ENCODE results near the gene SMIM36. TPM values are rescaled to one million over a fixed set of nuclear protein-coding genes. Genes with fewer than 3 reads are reported as not detected.

SMIM36 gene
- total and polyA plus RNA-seq, 2 experiments from 2014 or later, result not detected

DNA sequence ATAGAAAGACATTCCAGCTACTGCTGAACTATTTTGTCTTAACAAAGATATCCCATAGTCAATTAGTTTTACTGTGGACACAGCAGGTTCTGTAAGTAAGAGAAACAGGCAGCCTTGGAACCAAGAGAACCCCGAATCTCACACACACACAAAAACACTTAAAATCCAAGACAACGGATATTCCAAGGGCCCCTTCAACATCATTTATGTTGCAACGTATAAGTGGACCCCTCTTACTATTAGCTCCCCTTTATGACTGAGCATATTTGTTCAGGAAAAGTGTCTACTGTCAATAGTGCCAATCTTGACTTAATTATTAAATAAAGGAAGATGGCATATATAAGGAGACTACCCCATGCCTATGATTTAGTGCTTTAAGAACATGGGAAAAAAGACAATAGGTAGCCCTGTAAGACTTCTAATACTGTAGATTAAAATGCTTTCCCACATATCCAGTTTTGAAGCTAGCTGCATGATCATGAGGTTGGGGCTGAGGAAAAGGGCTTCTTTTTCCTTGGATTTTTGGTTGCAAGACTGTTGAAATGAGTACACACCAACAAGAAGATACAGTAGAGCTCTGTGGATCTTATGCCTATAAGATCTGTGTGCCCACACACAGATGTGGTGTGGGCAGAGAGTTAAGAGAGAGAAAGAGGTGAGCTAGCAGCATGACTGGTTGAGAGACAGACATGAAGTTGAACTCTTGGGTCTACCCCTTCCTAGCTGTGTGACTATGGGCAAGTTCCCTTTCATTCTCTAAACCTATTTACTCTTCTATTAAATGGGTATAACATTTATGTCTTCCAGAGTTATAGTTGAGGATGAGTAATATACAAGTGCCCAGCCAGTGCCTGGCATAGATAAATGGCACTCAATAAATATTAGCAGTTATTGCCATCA lies 92.6 kb downstream of the SMIM36 start:
- no peak overlapping the region for H2AFZ ChIP-seq
- no peak for TF ChIP-seq EZH2phosphoT487 (IDR thresholded peaks at IDR 0.05; ENCODE audit: low read depth, severe bottlenecking, unreplicated experiment)
- TF ChIP-seq EZH2 (IDR thresholded peaks at IDR 0.05; ENCODE audit: borderline replicate concordance), result no peak
- DNase-seq (ENCODE audit: low spot score), result no peak
- peaks cover 71% of the 10 kb centered on the region for H3K79me2 ChIP-seq
- H3K4me2 ChIP-seq, result no peak overlapping the region
- no peak overlapping the region for H3K4me3 ChIP-seq
- no peaks in the 10 kb centered on the region for H3K9me3 ChIP-seq (ENCODE audit: low read depth)
- no peaks in the 10 kb centered on the region for H3K27me3 ChIP-seq
- H3K4me1 ChIP-seq (ENCODE audit: insufficient read depth), result peaks cover 4% of the 10 kb centered on the region
- H3K9me2 ChIP-seq (replicated peaks; ENCODE audit: insufficient read depth), result no peaks in the 10 kb centered on the region
- no peaks in the 10 kb centered on the region for H3K36me3 ChIP-seq (replicated peaks; ENCODE audit: insufficient read depth, low read depth)
- no peak overlapping the region for H3K27ac ChIP-seq
- H4K20me1 ChIP-seq (ENCODE audit: insufficient read depth, poor library complexity, severe bottlenecking), result no peaks in the 10 kb centered on the region
- 95% methylated on average over 3 of the region's 3 CpGs for WGBS (ENCODE audit: low lambda C conversion rate, missing lambda C conversion rate)

DNA sequence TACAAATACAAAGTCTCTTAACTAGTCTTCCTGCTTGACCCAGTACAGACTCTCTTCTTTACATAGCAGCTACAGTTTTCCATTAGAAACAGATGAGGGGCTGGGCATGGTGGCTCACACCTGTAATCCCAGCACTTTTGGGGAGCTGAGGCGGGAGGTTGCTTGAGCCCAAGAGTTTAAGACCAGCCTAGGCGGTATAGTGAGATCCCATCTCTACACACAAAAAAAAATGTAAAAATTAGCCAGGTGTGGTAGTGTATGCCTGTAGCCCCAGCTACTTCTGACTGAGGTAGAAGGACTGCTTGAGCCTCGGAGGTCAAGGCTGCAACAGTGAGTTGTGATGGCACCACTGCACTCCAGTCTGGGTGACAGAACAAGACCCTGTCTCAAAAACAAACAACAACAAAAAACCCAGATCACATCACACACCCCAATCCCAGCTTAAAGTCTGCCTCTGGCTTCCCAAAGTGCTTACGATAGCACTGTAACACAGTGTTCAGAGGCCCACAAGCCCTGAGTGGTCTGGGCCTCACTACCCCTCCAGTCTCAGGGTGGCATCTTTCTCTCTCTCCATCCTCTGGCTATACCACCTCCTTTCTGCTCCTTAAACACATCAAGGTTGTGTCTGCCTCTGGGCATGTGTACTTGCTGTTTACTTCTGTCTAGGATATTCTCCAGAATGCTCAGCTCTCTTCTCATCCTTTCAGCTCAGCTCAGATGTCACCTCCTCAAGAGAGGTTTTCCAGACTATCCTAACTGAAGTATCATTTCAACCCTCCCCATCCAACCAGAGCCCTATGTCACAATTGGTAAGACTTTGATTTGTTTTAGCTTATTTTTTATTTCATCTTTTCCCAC lies 93.6 kb downstream of the SMIM36 start:
- Histone ChIP-seq H3K4me2 (no peak overlapping the region), H3K79me2 (peaks cover 74% of the 10 kb centered on the region), H2AFZ (no peak overlapping the region), H4K20me1 (ENCODE audit: insufficient read depth, poor library complexity, severe bottlenecking) (no peaks in the 10 kb centered on the region), H3K9me2 (replicated peaks; ENCODE audit: insufficient read depth) (no peaks in the 10 kb centered on the region), H3K9me3 (ENCODE audit: low read depth) (no peaks in the 10 kb centered on the region), H3K27me3 (no peaks in the 10 kb centered on the region), H3K27ac (no peak overlapping the region), H3K4me3 (no peak overlapping the region), H3K36me3 (replicated peaks; ENCODE audit: insufficient read depth, low read depth) (no peaks in the 10 kb centered on the region), H3K4me1 (ENCODE audit: insufficient read depth) (peaks cover 4% of the 10 kb centered on the region)
- WGBS (ENCODE audit: low lambda C conversion rate, missing lambda C conversion rate), result 97% methylated on average over 4 of the region's 4 CpGs
- no peak for DNase-seq (ENCODE audit: low spot score)
- TF ChIP-seq EZH2 (IDR thresholded peaks at IDR 0.05; ENCODE audit: borderline replicate concordance) (no peak), EZH2phosphoT487 (IDR thresholded peaks at IDR 0.05; ENCODE audit: low read depth, severe bottlenecking, unreplicated experiment) (no peak)
- TF ChIP-seq, protein P1, sequence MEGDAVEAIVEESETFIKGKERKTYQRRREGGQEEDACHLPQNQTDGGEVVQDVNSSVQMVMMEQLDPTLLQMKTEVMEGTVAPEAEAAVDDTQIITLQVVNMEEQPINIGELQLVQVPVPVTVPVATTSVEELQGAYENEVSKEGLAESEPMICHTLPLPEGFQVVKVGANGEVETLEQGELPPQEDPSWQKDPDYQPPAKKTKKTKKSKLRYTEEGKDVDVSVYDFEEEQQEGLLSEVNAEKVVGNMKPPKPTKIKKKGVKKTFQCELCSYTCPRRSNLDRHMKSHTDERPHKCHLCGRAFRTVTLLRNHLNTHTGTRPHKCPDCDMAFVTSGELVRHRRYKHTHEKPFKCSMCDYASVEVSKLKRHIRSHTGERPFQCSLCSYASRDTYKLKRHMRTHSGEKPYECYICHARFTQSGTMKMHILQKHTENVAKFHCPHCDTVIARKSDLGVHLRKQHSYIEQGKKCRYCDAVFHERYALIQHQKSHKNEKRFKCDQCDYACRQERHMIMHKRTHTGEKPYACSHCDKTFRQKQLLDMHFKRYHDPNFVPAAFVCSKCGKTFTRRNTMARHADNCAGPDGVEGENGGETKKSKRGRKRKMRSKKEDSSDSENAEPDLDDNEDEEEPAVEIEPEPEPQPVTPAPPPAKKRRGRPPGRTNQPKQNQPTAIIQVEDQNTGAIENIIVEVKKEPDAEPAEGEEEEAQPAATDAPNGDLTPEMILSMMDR (IDR thresholded peaks at IDR 0.05; ENCODE audit: poor library complexity), result no peak

DNA sequence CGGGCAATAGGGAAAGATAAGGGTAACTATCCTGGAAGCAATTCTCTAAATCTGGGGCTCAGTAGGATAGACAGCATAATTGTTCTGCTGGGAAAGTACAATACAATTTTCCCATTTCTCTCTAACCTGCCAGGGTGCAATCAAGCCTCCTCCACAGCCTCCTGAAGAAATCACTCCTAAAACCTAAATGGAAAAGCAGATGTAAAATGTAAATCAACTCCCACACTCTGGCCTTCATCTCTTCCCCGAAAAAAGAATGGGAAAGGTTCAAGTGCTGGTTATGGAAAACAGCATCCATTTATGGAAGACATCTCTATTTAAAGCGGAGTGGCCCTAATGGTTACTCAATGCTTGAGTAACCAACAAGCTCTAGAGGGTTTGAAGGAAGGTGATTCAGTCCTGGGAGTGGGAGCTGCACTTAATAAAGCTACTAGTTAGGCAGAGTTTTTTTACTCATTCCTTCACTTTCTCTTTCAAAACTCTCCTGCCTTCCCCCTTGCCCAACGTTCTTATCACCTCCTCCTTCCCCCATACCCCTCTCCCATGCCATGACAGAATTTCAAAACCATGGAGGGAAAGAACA lies 94.7 kb downstream of the SMIM36 start:
- no peaks in the 10 kb centered on the region for H4K20me1 ChIP-seq (ENCODE audit: insufficient read depth, poor library complexity, severe bottlenecking)
- H3K4me3 ChIP-seq, result no peak overlapping the region
- H3K9me3 ChIP-seq (ENCODE audit: low read depth), result no peaks in the 10 kb centered on the region
- H2AFZ ChIP-seq, result no peak overlapping the region
- peaks cover 74% of the 10 kb centered on the region for H3K79me2 ChIP-seq
- no peaks in the 10 kb centered on the region for H3K9me2 ChIP-seq (replicated peaks; ENCODE audit: insufficient read depth)
- H3K27ac ChIP-seq, result no peak overlapping the region
- no peak overlapping the region for H3K4me2 ChIP-seq
- no peak for TF ChIP-seq EZH2phosphoT487 (IDR thresholded peaks at IDR 0.05; ENCODE audit: low read depth, severe bottlenecking, unreplicated experiment)
- TF ChIP-seq, protein P1 (IDR thresholded peaks at IDR 0.05; ENCODE audit: poor library complexity), result no peak
- no peak for TF ChIP-seq EZH2 (IDR thresholded peaks at IDR 0.05; ENCODE audit: borderline replicate concordance)
- H3K4me1 ChIP-seq (ENCODE audit: insufficient read depth), result peaks cover 4% of the 10 kb centered on the region
- DNase-seq (ENCODE audit: low spot score), result no peak
- H3K36me3 ChIP-seq (replicated peaks; ENCODE audit: insufficient read depth, low read depth), result no peaks in the 10 kb centered on the region
- H3K27me3 ChIP-seq, result no peaks in the 10 kb centered on the region
- WGBS (ENCODE audit: low lambda C conversion rate, missing lambda C conversion rate), result 79% methylated on average over 4 of the region's 4 CpGs

Data from hepatocyte (in vitro differentiated cells).